HG03439 (cell line): Measurements from ENCODE around the gene TMEM201.

Source experiments
- ATAC-seq: cut with Tn5 transposase; IDR thresholded peaks from one replicate; pipeline ENCODE4 v1.9.1; 2021; ENCODE audit warnings: mild to moderate bottlenecking, moderate library complexity; ENCODE audit not compliant: unreplicated experiment

TMEM201 gene

DNA sequence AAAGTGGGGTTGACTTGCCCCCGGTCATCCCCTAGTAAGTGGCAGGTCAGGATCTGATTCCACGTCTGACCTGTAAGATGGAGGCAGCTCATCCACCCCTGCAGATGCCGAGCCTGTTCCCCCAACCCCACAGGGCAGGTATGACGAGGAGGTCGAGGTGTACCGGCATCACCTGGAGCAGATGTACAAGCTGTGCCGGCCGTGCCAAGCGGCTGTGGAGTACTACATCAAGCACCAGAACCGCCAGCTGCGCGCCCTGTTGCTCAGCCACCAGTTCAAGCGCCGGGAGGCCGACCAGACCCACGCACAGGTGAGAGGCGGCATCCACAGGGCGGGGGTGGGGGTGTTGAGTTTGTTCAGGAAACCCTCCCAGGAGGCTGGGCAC is 9.6 kb downstream of the TMEM201 start:
- no peak for ATAC-seq

DNA sequence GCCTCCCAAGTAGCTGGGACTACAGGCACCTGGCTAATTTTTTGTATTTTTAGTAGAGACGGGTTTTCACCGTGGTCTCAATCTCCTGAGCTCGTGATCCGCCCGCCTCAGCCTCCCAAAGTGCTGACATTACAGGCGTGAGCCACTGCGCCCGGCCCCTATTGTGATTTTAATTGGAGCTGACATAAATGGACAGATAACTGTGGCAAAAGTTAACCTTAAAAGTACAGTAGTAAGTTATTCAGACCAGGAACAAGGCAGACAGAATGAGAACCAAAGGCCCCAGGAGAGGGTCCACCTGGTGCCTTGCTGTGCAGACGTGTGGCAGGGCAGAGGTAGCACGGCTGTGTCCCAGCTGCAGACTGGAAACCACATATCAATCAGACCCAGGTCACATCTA is 11.0 kb downstream of the TMEM201 start:
- ATAC-seq: no peak

DNA sequence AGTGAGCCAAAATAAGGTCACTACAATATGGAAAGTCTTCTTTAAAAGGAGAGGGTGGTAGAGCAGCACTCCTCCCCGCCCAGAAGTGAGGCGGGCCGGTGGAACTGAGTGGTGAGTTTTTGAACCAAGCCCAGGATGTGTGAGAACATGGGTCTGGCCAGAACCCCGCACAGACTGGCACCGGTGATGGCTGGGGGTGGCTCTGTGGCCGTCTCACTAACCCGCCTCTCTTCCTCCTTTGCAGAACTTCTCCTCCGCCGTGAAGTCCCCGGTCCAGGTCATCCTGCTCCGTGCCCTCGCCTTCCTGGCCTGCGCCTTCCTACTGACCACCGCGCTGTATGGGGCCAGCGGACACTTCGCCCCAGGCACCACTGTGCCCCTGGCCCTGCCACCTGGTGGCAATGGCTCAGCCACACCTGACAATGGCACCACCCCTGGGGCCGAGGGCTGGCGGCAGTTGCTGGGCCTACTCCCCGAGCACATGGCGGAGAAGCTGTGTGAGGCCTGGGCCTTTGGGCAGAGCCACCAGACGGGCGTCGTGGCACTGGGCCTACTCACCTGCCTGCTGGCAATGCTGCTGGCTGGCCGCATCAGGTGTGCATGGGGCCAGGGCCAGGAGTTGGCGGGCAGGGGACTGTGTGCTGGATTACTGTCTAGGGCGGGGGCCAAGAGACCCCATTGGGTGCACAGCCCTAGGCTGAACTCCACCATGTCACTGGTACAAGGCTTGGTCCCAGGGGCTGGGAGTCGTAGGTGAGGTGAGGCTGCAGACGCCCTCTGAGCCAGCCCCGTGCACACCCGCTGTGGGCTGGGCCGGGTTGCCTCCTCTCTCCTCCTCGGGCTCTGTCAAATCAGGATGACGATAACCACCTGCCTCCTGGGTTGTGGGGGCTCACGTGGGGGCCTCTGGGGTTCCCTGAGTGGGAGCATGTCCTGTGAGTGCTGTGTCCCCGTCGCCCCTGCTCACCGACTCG is 12.4 kb downstream of the TMEM201 start:
- ATAC-seq: no peak

DNA sequence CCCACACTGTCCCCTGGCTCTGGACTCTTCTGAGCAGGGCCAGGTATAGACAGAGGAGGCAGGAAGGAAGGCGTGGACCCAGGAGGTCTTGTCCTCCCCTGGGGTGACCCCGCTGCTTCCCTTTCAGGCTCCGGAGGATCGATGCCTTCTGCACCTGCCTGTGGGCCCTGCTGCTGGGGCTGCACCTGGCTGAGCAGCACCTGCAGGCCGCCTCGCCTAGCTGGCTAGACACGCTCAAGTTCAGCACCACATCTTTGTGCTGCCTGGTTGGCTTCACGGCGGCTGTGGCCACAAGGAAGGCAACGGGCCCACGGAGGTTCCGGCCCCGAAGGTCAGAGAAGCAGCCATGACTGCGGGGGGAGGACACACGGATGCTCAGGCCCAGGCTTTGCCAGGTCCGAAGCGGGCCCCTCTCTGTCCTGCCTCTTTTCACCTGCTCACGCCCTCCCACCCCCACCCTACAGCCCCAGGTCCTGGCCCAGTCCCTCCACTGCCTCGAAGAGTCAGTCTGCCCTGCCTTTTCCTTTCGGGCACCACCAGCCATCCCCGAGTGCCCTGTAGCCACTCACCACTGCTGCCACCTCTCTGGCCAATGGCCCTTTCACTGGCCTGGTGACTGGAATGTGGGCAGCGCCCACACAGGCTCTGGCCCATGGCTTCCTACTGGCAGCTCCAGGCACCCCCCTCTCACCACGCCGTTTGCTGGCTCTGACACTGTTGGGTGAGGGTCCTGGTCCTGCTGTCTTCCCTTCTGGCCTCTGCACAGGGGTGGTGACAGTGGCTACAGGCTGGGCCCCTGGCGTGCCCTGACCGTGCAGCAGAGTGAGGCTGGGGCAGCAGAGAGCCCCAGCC is 13.5 kb downstream of the TMEM201 start:
- ATAC-seq: no peak

GRCh38 chr1:9602794-9603167 is 14.1 kb downstream of the TMEM201 start:
- no peak for ATAC-seq

DNA sequence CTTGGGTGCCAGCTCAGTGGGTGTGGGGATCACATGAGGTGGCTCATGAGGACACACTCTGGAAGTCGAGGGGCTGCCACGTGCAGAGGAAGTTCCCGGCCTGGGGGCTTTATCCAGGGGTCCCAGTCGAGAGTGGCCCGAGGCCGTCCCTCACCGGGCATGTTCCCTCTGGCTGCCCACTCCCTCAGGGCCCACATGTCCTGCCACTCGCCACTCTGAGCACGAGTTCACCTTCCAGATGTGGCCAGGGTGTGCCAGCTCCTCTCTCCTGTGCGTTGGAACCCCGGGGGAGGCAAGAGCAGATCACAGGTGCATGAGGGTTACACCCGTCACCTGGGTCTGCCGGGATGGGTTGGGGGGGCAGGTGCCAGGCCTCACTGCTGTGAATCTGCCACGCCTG is 14.6 kb downstream of the TMEM201 start:
- no peak for ATAC-seq

DNA sequence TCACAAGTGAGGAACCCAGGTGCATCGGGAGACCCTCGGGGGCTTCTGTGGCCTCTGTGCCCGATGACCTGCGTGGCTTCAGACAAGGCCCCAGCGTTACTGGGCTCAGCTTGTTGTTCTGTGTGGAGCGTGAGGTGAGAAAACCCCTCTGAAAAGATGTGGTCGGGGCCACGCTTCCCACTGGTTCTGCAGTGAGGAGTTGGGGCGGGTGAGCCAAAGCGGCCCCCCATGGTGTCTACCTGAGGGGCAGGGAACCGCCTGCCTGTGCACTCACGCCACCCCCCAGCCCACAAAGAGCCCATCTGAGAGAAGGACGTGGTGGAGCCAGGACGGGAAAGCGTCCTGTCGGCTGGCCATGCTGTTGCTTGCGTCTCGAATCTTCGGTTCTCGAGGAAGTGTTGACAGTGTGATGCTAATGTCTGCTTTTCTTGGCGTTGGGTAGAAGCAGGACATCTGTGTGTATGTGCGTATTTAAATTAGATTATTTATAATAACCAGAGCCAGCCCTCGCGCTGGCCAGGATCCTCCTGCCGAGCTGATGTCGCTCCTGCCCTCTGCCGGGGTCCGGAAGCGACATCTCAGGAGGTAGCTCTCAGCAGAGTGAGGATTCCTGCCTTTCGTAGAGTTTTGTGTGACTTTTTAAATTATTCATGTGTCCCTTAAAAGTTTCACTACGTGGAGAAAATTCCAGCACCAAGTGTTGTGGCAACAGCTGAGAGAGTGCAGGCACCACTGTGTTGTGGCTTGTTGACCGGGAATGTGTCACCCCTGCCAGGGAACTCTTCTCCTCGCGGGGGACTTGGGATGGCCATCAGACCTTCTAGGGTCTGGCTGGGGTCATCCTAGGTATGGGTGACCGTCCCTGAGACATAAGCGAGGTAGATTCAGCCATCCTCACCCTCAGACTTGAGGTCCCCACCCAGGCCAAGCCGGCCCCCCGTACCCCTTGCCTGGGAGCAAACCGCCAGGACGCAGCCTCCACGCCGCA is 15.3 kb downstream of the TMEM201 start:
- ATAC-seq: no peak

DNA sequence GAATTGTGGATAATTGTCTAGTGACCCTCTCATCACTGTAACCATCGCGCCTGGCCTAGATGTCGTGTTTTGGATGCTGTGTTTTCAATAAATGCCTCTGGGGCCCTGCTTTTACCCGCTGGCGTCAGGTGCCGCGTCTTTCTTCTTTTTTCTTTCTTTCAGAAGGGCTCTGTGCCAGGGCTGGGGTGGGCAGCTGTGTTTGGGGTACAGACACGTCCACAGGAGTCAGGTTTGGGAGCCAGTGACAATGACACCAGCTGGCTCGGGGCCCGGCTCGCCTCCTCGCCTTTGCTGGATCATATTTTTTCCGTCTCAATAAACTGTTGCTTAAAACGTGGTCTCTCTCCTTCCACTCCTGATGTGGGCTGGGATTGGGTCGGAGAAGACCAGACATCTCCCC is 16.1 kb downstream of the TMEM201 start:
- ATAC-seq: no peak

- ATAC-seq: no peak
Observed at GRCh38 chr1:9605946-9606455, 17.3 kb downstream of the TMEM201 start.

DNA sequence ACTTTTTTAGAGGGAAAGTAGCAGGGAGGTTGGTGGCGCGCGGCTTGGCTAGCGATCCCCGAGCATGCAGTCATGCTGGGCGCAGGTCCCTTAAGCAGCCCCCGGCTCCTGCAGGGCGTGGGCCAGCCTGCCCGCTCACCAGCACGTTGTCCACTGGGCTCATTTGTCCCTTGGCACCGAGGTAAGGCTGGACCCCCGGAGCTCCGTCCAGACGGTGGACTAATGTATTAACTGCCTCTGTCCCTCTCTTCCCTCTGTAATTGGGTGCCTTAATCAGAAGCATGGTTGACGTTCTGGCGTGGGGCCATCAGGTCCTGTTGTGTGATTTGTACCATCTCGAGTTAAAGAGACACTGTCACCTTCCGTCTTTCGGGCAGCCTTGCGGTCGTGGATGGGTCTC is 17.7 kb downstream of the TMEM201 start:
- ATAC-seq: no peak

DNA sequence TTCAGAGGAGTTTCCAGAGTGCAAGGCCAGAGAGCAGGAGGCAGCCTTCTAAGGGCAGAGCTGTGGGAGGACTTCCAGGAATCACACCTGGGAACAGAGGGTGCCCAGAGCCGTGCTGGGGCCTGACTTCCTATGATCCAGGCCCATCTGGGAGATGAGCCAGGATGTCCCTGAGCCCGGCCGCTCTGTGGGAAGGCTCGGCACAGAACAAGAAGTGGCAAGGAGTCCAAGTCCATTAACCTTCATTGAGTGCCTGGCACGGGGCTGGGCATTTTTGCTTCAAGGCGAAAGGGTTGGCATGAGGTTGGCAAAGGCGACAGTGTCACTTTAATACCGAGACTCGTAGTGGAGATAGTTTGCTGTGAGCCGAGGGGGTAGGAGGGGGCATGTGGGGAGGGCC is 18.2 kb downstream of the TMEM201 start:
- no peak for ATAC-seq

- no peak for ATAC-seq
Observed at GRCh38 chr1:9607352-9607751, 18.6 kb downstream of the TMEM201 start.

DNA sequence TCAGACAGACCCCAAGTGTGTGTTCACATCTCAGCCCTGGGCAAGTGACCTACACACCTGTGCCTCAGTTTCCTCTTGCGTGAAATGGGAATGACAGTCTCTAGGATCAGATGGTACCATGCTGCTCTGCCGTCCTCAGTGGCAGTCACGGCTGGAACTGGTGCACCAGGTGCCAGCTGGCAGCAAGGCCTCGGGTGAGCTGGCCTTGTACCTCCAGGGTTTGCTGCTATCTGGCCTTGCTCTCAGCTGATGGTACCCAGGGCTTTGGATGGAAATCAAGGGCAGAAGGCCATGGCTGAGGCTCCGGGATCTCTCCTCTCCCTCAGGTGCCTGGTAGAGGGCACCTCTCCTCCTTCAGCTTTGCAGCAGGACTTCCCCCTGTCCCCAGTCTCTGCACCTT is 21.3 kb downstream of the TMEM201 start:
- ATAC-seq: no peak

DNA sequence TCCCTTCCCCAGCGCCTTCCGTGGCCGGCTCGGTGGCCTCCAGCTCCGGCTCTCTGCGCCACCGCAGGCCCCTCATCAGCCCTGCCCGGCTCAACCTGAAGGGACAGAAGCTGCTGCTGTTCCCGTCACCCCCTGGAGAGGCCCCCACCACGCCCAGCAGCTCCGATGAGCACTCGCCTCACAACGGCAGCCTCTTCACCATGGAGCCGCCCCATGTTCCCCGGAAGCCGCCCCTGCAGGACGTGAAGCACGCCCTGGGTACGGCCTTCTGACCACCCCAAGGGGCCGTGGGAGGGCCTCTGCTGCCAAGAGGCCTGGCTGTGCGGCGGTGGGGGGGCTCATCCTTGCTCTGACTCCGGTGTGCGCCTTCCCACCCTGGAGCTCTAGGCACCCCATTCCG is 21.8 kb downstream of the TMEM201 start:
- ATAC-seq: no peak

GRCh38 chr1:9611716-9612115 is 23.0 kb downstream of the TMEM201 start:
- ATAC-seq: no peak

DNA sequence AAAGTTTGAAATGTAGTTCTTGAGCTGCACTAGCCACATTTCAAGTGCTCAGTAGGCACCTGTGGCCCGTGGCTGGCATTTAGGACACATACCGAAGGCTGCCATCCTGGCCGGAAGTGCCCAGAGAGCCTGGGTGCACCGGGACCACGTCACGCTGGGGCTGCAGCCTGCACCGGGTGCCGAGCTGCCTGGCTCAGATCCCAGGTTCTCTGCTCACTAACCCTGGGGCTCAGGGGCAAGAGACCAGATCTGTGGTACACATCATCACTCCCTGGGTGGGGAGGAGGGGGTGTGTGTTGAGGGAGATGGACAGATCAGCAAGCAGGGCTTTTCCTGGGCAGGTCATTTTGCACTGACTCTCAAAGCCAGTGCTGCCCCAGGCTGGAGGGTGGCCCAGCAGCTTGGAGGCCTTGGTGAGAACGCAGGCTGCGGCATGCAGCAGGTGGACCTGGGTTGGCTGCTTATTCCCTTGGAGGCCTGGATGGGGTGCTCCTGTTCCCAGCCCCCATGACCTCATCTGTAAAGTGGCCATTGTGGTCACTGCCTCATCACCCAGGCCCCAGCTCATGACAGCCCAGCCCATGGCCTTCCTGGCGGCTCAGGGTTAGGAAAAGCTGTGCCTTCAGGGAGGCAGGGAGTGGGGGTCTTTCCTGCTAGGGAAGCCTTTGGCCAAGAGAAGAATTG is 23.6 kb downstream of the TMEM201 start:
- no peak for ATAC-seq

- ATAC-seq: no peak
Observed at GRCh38 chr1:9612871-9613624, 24.3 kb downstream of the TMEM201 start.

DNA sequence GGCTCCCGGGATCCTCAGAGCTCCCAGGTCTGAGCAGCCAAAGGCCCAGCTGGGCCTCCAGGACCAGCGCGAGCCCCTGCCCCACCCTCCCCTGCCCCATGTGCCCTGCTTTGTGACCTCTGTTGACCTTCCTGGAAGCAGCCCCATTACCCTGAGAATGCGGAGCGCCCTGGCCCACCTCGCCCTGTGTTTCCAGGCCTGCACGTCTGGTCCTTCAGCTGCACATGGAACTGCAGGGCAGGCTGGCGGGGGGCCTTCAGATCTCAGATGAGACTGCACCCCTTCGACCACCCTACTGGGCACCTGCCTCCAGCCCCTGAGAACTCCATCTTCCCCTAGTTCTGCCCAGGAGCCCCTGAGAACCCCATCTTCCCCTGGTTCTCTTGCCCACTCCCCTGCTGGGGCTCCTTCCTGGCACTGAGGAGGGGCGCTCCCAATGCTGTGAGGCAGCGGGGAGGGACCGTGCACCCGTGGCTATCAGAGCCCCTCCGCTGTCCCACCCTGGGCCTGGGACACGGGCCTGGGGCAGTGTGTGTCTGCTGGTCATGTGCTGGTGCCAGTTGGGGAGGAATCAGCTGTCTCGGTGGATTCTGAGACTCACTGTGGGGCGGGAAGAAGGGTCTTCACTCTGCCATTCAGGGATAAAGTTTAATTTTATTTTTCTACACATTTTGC is 25.1 kb downstream of the TMEM201 start:
- ATAC-seq: no peak
